ENCODE measurements around the gene AFP.

DNA sequence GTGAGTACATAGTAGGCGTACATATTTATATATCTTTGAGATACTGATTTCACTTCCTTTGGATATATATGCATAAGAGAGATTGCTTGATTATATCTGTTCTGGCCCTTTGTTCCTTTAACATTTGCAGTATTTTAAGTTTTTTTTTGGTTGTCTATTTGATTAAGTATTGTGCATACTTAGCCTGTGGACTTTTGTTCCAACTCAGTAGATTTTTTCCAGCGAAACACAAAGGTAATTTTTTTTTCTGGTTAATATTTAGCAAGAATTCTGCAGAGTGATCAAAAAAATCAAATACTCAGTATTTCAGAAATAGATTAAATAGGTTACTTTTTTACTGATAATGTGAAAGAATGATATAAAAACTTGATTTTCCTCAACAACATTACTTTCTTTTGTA is 45.3 kb downstream of the AFP start, which contains the start of gene AFM:
- no peak for TF ChIP-seq JUNB (IDR thresholded peaks at IDR 0.05)
- TF ChIP-seq E2F8 (IDR thresholded peaks at IDR 0.05; ENCODE audit: low read depth, partially characterized antibody): no peak
- TF ChIP-seq GABPA (IDR thresholded peaks at IDR 0.05; ENCODE audit: low read depth): no peak
- no peak for TF ChIP-seq MXI1 (IDR thresholded peaks at IDR 0.05; ENCODE audit: low read depth, low read length)
- no peak for TF ChIP-seq NRF1 (conservative IDR thresholded peaks at IDR 0.05; ENCODE audit: low read depth, low read length)
- no peak for TF ChIP-seq NR2C2 (IDR thresholded peaks at IDR 0.05; ENCODE audit: borderline replicate concordance, control insufficient read depth, insufficient read length, low read depth)
